ENCODE data around the gene GSTT2. TPM values are rescaled to one million over a fixed set of nuclear protein-coding genes. Genes with fewer than 3 reads are reported as not detected.

Gene GSTT2
- polyA plus RNA-seq, 1 experiment = 1.1 TPM

- Histone ChIP-seq H3K9me3 (ENCODE audit: control insufficient read depth, insufficient read depth, low read length) (no peaks in the 10 kb centered on the region; the same call in 1 of the 2 replicates), H3K4me3 (ENCODE audit: low read depth, low read length) (no peak overlapping the region), H3K27ac (ENCODE audit: low read depth, low read length) (no peak overlapping the region), H3K27me3 (ENCODE audit: control insufficient read depth, insufficient read depth, low read length) (no peaks in the 10 kb centered on the region)
- TF ChIP-seq CTCF (IDR thresholded peaks at IDR 0.05; ENCODE audit: low read depth, low read length) = no peak
- POLR2A ChIA-PET = no interaction called here
- CTCF ChIA-PET = interaction anchor here (0.7 kb wide), 1 partner anchor 141 kb away, joined by 5 read pairs; no protein-coding TSS in a partner anchor
- no peak for DNase-seq (ENCODE audit: low read depth, low spot score)
These were observed 36.2 kb downstream of the GSTT2 start for GRCh38 chr22:24016156-24016555.

- no peak for TF ChIP-seq CTCF (IDR thresholded peaks at IDR 0.05; ENCODE audit: low read depth, low read length)
- no peak overlapping the region for H3K4me3 ChIP-seq (ENCODE audit: low read depth, low read length)
- no peak overlapping the region for H3K27ac ChIP-seq (ENCODE audit: low read depth, low read length)
- H3K9me3 ChIP-seq (ENCODE audit: control insufficient read depth, insufficient read depth, low read length) = no peaks in the 10 kb centered on the region
- H3K27me3 ChIP-seq (ENCODE audit: control insufficient read depth, insufficient read depth, low read length) = no peaks in the 10 kb centered on the region
- no peak for DNase-seq (ENCODE audit: low read depth, low spot score)
- ChIA-PET POLR2A (no interaction called here), CTCF (no interaction called here)
These were observed 41.4 kb downstream of the GSTT2 start for GRCh38 chr22:24021304-24021703.

- CTCF ChIA-PET = no interaction called here
These were observed 43.4 kb downstream of the GSTT2 start for GRCh38 chr22:24023204-24023789.

GRCh38 chr22:24024354-24024753 is 44.4 kb downstream of the GSTT2 start:
- H3K9me3 ChIP-seq (ENCODE audit: control insufficient read depth, insufficient read depth, low read length) = no peaks in the 10 kb centered on the region
- CTCF ChIA-PET = no interaction called here
- no peak for TF ChIP-seq CTCF (IDR thresholded peaks at IDR 0.05; ENCODE audit: low read depth, low read length)
- no peak overlapping the region for H3K4me3 ChIP-seq (ENCODE audit: low read depth, low read length)
- no peak for DNase-seq (ENCODE audit: low read depth, low spot score)
- H3K27me3 ChIP-seq (ENCODE audit: control insufficient read depth, insufficient read depth, low read length) = no peaks in the 10 kb centered on the region
- no peak overlapping the region for H3K27ac ChIP-seq (ENCODE audit: low read depth, low read length)
- POLR2A ChIA-PET = no interaction called here

More at GRCh38 chr22:24023204-24023789, 43.4 kb downstream of the GSTT2 start:
- no peaks in the 10 kb centered on the region for H3K9me3 ChIP-seq (ENCODE audit: control insufficient read depth, insufficient read depth, low read length)
- H3K27me3 ChIP-seq (ENCODE audit: control insufficient read depth, insufficient read depth, low read length) = no peaks in the 10 kb centered on the region
- TF ChIP-seq CTCF (IDR thresholded peaks at IDR 0.05; ENCODE audit: low read depth, low read length) = no peak
- POLR2A ChIA-PET = no interaction called here
- H3K4me3 ChIP-seq (ENCODE audit: low read depth, low read length) = no peak overlapping the region
- no peak overlapping the region for H3K27ac ChIP-seq (ENCODE audit: low read depth, low read length)
- DNase-seq (ENCODE audit: low read depth, low spot score) = no peak

GRCh38 chr22:24025475-24025874 is 45.5 kb downstream of the GSTT2 start:
- Histone ChIP-seq H3K27ac (ENCODE audit: low read depth, low read length) (no peak overlapping the region), H3K9me3 (ENCODE audit: control insufficient read depth, insufficient read depth, low read length) (no peaks in the 10 kb centered on the region), H3K27me3 (ENCODE audit: control insufficient read depth, insufficient read depth, low read length) (no peaks in the 10 kb centered on the region), H3K4me3 (ENCODE audit: low read depth, low read length) (no peak overlapping the region)
- ChIA-PET POLR2A (no interaction called here), CTCF (interaction anchor here (2.0 kb wide), 1 partner anchor 131 kb away, joined by 5 read pairs; no protein-coding TSS in a partner anchor)
- no peak for DNase-seq (ENCODE audit: low read depth, low spot score)
- no peak for TF ChIP-seq CTCF (IDR thresholded peaks at IDR 0.05; ENCODE audit: low read depth, low read length)

Data from AG04450 (cell line).